IPS DF 19.7 (cell line): ENCODE results near the gene NUDT21.

ENCODE experiments used
- DNase-seq: peaks from one replicate; pipeline ENCODE4 v3.0.0-alpha.2; 2013; ENCODE audit warnings: low read depth, low spot score

The NUDT21 gene

GRCh38 chr16:56462064-56462796, 11.1 kb upstream of the NUDT21 start:
- DNase-seq = no peak

- no peak for DNase-seq
Measured at GRCh38 chr16:56460101-56460500, 9.0 kb upstream of the NUDT21 start.

GRCh38 chr16:56457927-56458470, 6.9 kb upstream of the NUDT21 start:
- DNase-seq = no peak

GRCh38 chr16:56451753-56452689, 889 bp upstream of the NUDT21 start:
- DNase-seq = no peak

- DNase-seq = no peak
Measured at GRCh38 chr16:56450275-56450985, 702 bp downstream of the NUDT21 start.

- no peak for DNase-seq
Measured at GRCh38 chr16:56448005-56448404, 3.1 kb downstream of the NUDT21 start.

GRCh38 chr16:56447286-56447685, 3.8 kb downstream of the NUDT21 start:
- DNase-seq = no peak

- DNase-seq = no peak
Measured at GRCh38 chr16:56438038-56438437, 13.1 kb downstream of the NUDT21 start.

GRCh38 chr16:56436258-56436657, 14.9 kb downstream of the NUDT21 start:
- no peak for DNase-seq

GRCh38 chr16:56428091-56428490, 23.0 kb downstream of the NUDT21 start:
- no peak for DNase-seq

GRCh38 chr16:56426585-56426984, 24.5 kb downstream of the NUDT21 start:
- DNase-seq = no peak

GRCh38 chr16:56425439-56425832, 25.7 kb downstream of the NUDT21 start, which contains the start of gene AMFR:
AMFR (minus strand) TSS chr16:56425545; CDS start chr16:56425327, 218 bp downstream.
- no peak for DNase-seq

- DNase-seq = no peak
Measured at GRCh38 chr16:56424791-56425438, 26.2 kb downstream of the NUDT21 start.

GRCh38 chr16:56424404-56424764, 26.7 kb downstream of the NUDT21 start:
- no peak for DNase-seq

- DNase-seq = no peak
Measured at GRCh38 chr16:56423584-56424403, 27.3 kb downstream of the NUDT21 start.

- no peak for DNase-seq
Measured at GRCh38 chr16:56422896-56423441, 28.2 kb downstream of the NUDT21 start.

- DNase-seq = no peak
Measured at GRCh38 chr16:56421976-56422669, 29.0 kb downstream of the NUDT21 start.

GRCh38 chr16:56421313-56421712, 29.8 kb downstream of the NUDT21 start:
- no peak for DNase-seq

GRCh38 chr16:56420613-56421012, 30.5 kb downstream of the NUDT21 start:
- no peak for DNase-seq
